NCI-H446 (cell line): Measurements from ENCODE around the gene SRPK3.
"Not testable (repeated sequence)": the region's sequence is repeated elsewhere in the genome, so short reads cannot be mapped to it uniquely, and the experiment has no call there.

Experiments
- DNase-seq, 2 experiments: peaks; one replicate each; lab custom pipeline; 2025; lab: John Stamatoyannopoulos, UW

SRPK3 gene

GRCh38 chrX:153780678-153781427, at the start of gene SRPK3:
Gene SRPK3, plus strand, starts transcription at chrX:153781041. Its CDS starts 46 bp downstream, at chrX:153781087.
- no peak for DNase-seq

- no peak for DNase-seq
Measured at GRCh38 chrX:153731117-153731844, 49.6 kb upstream of the SRPK3 start.

- DNase-seq, result no peak
Measured at GRCh38 chrX:153731845-153732215, 49.0 kb upstream of the SRPK3 start.

- no peak for DNase-seq
Measured at GRCh38 chrX:153732401-153732800, 48.4 kb upstream of the SRPK3 start.

GRCh38 chrX:153733651-153734240, 47.1 kb upstream of the SRPK3 start:
- DNase-seq, result no peak

- DNase-seq, result no peak
Measured at GRCh38 chrX:153734871-153735270, 46.0 kb upstream of the SRPK3 start.

- DNase-seq, result no peak
Measured at GRCh38 chrX:153735274-153735673, 45.6 kb upstream of the SRPK3 start.

GRCh38 chrX:153736071-153736820, 44.6 kb upstream of the SRPK3 start:
- DNase-seq, result no peak

- DNase-seq, result no peak
Measured at GRCh38 chrX:153736871-153737441, 43.9 kb upstream of the SRPK3 start.

GRCh38 chrX:153738056-153738605, 42.7 kb upstream of the SRPK3 start:
- DNase-seq, result no peak

GRCh38 chrX:153739754-153740486, 40.9 kb upstream of the SRPK3 start:
- no peak for DNase-seq

GRCh38 chrX:153740631-153741222, 40.1 kb upstream of the SRPK3 start:
- no peak for DNase-seq

GRCh38 chrX:153741446-153741845, 39.4 kb upstream of the SRPK3 start:
- no peak for DNase-seq

GRCh38 chrX:153742111-153742510, 38.7 kb upstream of the SRPK3 start:
- not testable (repeated sequence) for DNase-seq

GRCh38 chrX:153742796-153743467, 37.9 kb upstream of the SRPK3 start:
- not testable (repeated sequence) for DNase-seq

- not testable (repeated sequence) for DNase-seq
Measured at GRCh38 chrX:153743468-153744209, 37.2 kb upstream of the SRPK3 start.

GRCh38 chrX:153744210-153745066, 36.4 kb upstream of the SRPK3 start:
- DNase-seq, result no peak

GRCh38 chrX:153745067-153745433, 35.8 kb upstream of the SRPK3 start:
- not testable (repeated sequence) for DNase-seq
